HG02943 (cell line): ENCODE data around the gene IBA57.

Experiments
- ATAC-seq: cut with Tn5 transposase; IDR thresholded peaks from one replicate; pipeline ENCODE4 v1.9.1; 2021; ENCODE audit warnings: mild to moderate bottlenecking, low read depth, moderate library complexity; ENCODE audit not compliant: unreplicated experiment

The IBA57 gene

DNA sequence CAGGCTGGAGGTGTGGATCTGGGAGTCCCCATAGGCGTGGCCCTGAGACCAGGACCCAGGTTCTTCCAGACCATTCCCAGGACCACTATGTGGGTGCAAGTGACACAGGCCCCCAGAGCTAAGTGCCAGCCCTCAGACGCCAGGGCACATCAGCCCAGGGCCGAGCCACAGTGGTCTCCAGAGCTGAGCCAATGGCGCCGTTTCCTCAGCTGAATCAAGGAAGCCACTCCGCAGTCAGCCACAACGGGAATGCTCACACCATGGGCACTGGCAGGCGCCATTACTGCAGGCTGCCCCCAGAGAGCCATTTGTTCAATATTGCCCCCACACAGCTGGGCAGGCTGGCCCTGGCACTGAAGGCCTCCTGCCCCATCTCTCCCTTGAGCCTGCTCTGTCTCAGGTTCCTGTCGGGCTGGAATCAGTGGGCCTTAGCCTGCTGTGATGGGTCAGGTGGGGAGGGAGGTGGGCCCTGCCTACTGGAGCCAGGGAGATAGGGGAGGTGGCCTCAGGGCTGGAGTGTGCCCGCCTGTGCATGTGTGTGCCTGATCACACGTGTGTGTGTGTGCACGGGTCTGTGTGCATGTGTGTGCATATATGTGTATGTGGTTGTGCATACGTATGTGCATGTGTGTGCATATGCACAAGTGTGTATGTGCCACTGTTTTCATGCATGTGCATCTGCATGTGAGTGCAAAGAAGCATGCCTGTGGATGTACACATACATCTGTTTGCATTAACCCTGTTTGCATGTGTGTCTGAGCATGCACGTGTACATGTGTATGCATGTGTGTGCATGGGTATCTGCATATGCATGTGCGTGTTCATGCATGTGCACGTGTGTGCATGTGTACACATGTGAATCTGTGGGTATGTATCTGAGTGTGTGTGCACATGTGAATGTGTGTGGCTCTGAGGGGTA, 9.7 kb upstream of the IBA57 start:
- no peak for ATAC-seq

DNA sequence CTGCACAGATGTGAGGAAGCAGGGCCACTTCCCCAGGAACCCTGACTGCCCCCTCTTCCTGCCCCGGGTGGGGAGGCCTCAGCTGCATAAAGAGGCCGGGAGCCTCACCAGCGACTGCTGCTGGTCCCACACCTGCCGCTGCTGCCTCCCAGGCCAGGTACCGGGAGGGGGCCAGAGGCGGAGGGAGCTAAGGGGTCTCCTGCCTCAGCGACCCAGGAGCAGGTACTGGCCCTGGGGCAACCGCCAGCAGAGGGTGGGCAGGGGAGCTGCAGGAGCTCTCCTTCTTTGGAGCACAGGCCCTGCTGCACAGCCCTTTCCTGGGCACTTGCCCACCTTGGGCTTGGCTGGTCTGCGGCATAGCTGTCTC, 9.1 kb upstream of the IBA57 start:
- no peak for ATAC-seq

DNA sequence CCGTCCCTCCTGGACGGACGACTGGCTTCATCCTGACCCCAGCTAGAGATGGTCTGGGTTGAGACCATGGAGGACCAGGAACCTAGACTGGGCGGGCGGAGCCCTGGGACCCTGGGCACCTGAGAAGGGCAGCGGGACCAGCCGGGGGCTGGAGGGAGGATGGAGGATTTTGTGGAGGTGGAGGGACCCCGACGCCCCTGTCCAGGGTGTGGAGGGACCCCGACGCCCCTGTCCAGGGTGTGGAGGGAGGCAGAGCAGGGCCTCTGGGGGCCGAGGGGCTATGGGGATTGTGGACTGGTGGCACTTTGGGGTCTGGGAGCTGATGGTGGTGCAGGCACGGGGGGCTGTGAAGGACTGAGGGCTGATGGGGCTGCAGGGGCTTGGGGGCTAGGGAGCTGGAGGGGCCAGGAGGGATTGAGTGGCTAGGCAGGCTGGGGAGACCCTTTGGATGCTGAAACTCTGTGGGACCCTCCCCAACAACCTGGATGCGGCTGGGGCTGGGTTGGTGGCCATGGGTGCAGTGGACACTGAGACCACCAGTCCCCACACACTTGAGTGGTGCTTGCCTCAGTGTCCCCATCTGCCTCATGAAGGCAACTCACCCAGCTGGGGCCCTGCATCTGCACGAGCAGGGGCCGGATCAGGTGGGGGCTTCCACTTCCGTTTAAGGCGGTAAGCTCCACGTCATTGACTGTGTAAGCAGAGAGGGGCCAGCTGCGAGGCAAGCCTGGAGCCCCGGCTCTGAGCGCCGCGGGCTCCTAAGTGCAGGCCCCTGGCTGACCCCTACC, 8.5 kb upstream of the IBA57 start:
- no peak for ATAC-seq

DNA sequence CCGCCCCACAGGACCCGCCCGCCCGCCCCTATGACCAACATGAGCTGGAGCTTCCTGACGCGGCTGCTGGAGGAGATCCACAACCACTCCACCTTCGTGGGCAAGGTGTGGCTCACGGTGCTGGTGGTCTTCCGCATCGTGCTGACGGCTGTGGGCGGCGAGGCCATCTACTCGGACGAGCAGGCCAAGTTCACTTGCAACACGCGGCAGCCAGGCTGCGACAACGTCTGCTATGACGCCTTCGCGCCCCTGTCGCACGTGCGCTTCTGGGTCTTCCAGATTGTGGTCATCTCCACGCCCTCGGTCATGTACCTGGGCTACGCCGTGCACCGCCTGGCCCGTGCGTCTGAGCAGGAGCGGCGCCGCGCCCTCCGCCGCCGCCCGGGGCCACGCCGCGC, 7.9 kb upstream of the IBA57 start:
- ATAC-seq, result no peak

DNA sequence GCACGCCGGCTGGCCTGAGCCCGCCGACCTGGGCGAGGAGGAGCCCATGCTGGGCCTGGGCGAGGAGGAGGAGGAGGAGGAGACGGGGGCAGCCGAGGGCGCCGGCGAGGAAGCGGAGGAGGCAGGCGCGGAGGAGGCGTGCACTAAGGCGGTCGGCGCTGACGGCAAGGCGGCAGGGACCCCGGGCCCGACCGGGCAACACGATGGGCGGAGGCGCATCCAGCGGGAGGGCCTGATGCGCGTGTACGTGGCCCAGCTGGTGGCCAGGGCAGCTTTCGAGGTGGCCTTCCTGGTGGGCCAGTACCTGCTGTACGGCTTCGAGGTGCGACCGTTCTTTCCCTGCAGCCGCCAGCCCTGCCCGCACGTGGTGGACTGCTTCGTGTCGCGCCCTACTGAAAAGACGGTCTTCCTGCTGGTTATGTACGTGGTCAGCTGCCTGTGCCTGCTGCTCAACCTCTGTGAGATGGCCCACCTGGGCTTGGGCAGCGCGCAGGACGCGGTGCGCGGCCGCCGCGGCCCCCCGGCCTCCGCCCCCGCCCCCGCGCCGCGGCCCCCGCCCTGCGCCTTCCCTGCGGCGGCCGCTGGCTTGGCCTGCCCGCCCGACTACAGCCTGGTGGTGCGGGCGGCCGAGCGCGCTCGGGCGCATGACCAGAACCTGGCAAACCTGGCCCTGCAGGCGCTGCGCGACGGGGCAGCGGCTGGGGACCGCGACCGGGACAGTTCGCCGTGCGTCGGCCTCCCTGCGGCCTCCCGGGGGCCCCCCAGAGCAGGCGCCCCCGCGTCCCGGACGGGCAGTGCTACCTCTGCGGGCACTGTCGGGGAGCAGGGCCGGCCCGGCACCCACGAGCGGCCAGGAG, 7.2 kb upstream of the IBA57 start:
- ATAC-seq, result no peak

DNA sequence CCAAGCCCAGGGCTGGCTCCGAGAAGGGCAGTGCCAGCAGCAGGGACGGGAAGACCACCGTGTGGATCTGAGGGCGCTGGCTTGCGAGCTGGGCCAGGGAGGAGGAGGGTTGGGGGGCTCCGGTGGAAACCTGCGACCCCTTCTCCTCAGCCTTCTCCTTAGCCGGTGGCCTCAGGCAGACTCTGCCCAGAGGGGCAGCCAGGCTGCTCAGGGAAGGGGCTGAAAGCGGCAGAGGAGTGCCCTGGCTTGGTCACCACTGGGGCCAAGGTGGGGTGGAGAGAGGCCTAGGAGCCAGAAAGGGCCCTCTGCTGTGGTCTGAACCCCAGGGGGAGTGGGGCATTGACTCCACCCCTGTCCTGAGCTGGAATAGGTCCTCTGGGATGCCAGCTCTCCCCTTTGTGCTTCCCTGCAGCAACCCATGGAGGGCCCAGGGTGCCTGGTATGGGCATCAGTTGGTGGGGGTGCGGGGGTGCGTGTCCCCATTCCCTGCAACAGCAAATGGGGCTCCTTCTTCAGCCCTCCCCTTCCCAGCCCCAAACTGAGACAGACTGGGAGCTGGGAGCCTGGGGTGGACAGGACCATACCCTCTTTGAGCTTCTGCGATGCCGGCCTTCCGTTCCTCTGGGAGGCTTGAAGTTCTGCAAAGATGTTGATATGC, 6.5 kb upstream of the IBA57 start:
- ATAC-seq, result no peak

DNA sequence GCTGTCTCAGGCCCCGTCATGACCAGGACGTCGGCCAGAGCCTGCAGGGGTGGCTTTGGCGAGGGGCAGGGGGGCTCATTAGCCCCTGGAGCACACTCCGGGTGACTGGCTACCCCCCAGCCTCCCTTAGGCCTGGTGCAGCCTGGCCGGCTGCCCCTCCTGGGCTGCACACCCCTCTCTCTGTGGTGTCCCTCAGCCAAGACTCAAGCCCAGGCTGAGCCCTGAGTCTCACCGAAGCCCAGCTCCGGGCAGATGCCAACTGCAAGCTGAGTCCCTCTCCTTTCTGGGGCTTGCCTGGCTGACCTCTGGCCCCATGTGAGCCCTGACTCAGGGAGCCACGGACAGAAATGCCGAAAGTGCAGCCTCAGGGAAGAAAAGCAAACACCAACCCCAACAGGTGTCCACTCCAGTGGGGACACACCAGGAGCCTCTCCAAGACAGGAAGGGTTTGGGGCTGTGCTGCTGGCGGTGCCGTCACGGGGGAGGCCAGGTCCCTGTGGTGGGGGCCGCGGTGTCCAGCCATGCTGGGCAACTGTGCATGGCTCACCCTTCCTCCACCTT, 5.3 kb upstream of the IBA57 start:
- ATAC-seq, result no peak

DNA sequence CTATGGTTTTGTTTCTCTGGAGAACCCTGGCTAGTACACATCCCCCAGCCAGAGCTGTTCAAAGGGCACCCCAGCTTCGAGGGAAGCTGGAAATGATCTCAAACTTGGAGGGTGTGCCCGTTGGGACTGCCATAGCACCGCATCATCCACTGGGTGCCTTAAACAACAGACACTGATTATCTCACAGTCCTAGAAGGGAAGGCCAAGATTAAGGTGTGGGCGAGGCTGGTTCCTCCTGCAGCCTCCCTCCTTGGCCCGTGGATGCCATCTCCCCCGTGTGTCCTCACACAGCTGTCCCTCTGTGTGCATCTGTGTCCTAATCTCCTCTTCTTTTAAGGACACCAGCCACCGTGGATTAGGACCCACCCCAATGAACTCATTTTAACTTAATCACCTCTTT, 4.2 kb upstream of the IBA57 start:
- ATAC-seq, result no peak

DNA sequence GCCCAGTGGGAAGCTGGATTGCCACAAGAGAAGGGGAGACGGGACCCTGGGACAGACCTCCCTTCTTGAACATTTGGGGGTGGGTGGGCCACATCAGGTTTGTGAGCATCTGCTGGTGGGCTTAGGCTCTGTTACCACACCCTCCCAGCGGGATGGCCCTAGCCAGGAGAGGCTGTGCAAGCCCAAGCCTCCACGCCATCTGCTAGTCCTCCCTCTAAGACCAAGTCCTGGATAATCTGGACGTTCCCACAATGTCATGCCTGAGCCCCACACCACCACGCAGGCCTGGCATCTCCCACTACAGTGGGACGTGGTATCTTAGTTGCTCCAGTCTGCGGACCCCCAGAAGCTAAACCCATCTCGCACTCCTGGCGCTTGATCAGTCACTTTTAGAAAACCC, 3.7 kb upstream of the IBA57 start:
- ATAC-seq, result no peak

DNA sequence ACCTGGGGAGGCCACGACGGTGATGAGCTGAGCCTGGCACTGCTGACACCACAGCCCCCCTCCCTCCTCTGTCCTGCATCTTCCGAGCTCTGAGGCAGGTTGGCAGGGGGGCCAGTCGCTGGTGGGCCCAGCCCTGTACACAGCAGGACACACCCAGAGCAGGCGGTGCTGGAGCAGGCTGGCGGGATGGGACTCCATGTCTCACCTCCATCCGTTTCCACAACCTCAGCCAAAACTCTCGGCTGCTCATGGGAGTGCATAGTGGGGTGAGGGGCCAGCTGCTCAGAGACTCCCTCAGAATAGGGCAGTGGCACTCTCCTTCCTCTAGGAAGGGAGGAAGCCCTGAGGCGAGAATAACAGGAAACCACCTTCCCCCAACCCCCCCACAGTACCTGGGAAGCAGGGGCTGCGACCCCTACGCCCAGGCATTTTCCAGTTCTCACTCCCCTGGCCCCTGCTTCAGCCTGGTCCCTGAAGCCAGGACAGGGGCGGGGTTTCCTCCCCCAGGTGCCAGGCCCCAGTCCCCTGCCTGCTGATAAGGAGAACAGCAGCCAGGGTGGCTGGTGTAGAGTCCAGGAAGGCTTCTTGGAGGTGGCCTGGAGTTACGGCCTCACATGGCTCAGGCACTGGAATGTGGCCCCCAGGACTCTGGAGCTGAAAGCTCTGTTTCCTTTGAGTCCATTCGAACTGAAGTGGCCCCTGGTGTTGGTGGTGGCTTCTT, 3.2 kb upstream of the IBA57 start:
- ATAC-seq, result no peak

DNA sequence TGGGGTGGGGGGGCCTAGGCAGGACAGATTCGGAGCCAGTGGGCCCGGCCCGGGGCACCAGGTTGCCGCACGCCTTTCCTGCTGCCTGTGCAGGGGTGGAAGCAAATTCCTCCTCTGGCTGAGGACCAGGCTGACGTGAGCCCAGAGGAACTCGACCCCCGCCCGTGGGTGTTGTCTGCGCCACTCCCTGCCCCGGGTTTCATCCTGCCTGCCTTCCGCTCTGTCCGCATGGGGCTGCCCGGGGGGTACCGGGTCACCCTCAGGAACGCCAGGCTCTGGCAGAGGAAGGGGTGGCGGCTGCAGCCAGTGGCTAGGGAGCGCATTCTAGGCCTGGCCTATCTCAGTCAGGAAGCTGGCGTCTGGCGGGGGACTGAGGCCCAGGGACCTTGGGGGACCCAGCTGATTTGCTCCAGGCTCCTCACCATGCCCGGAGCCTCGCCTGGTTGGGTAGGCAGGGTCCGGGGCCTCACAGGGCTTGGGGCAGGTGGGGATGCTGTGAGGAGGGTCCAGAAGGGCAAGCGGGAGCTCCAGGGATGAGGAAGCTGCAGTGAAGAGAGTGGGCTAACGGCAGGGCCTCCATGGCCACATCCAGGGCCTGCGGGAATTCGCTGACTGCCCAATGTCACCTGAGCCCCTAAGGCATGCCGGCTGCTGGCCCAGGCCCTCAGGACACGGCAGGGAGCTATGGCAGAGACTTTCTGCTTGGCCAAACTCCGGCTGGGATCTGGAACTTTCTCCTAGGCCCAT, 2.4 kb upstream of the IBA57 start:
- ATAC-seq, result no peak

DNA sequence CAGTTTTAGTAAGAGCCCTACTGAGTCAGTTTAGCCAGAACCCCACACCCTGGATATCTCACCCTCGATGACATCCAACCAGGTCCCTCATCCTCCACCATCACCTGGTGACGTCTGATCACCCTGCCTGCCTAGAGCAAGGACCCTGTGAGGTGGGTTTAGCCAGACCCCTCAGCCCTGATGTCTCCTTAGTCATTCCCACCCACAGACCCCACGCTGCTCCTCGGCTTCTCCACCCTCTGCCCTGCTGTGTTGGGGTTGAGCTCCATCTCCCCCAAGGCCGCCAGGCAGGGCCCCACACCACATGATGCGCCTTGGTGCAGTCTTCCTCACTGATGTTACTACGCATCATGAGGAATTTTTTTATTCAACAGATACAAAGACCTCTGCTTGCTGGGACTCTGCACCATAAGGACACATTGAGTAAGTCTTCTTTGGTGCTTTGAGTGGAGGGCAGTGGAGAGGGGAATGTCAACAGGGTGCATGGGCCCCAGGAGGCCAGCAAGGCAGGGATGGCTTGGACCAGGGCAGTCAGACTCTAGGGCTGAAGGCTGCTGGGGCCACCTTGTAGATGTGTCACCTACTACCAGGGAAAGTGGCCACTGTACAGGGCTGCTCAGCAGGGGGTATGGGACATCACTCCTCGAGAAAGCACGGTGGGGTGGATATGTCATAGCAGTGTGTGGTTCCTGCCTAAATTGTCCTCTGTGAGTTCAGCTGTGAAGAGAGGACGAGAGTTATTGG, 1.7 kb upstream of the IBA57 start:
- ATAC-seq, result no peak

DNA sequence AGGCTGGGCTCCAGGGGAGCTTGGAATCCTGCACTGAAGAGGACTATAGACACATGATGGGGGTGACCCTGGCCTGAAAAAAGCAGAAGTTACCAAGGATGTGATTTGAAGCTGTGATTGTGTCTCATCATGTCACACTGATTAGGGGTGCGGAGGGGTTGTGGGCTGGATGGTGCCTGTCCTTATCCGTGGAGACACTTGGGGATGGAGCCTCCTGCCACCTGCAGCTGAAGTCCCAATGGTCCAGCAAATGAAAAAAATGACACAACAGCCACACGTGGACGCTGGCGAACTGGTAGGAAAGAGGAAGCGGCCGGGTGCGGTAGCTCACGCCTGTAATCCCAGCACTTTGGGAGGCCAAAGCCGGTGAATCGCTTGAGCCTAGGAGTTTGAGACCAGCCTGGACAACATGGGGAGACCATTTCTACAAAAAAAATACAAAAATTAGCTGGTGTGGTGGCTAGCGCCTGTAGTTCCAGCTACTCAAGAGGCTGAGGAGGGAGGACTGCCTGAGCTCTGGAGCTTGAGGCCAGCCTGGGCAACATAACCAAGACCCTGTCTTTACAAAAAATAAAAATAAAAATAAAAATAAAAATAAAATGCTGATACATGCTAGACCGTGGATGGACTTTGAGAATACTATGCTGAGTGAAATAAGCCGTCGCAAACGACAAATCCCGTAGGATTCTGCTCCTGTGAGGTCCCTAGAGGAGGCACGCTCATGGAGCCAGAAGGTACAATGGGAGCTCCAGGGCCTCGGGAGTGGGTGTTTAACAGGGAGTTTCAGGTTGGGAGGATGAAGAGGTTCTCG, 838 bp upstream of the IBA57 start:
- peak; percentile 2 for ATAC-seq

DNA sequence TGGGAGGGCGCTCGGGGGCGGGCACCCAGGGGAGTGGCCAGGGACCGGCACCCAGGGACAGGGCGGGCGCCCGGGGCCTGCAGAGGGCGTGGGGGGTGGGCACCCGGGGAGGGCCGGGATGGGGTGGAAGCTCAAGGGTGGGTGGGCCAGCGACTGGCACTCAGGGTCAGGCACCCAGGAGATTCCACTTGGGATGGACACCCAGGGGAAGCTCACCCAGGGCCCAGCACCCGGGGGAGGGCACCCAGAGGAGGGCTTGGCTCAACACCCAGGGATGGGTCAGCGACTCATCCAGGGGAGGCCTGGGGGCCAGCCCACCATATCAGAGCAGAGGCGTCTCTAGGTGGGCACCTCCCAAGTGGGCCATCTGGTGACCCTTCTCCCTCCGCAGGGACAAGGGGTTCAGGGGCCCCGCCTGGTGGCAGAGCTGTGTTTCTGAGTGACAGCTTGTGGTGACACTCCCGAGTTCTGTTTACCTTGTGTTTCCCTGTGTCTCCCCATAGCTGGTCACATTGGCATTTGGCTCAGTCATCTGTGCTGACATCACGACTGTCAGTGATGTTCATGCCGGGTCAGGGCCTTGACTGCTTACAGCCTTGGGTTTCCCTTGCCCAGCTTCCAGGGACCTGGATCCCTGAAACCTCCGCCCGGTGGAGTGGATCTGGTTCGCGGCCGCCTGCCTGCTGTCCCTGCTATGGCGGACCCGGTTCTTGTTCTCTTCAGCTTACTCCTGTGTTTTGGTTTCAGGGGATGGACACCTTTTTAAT, 749 bp downstream of the IBA57 start:
- peak; percentile 8 for ATAC-seq

DNA sequence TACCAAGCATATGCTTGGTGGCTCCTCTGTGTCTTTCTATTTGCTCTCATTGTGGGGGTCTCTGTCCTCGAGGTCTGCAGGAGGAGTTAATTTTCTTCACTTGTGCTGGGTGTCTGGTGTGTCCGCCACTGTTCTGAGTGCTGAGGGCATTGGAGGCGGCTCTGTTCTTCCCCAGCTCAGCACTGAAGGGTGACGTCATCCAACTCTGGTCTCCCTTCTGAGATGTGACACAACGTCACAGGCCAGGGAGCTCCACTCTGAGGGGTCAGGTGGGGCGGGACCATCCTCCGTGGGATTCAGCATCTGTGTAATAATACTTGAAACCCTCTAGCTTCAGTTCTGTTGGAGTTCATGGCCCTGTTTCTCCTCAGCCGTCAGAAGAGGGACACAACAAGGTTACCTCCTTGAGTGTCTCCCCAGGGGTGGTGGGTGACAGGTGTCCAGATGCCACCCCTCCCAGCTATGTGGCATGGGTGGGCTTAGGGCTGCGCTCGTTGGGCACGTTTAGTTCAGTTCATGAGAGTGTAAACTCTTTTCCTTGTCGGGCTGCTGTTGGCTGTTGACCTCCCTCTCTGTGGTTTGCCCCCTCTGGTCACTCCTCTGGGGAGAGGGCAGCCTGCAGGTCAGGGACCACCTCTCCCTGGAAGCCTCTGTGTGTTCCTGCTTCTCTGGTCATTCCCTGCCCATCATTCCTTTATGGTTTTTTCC, 3.1 kb downstream of the IBA57 start:
- ATAC-seq, result no peak

DNA sequence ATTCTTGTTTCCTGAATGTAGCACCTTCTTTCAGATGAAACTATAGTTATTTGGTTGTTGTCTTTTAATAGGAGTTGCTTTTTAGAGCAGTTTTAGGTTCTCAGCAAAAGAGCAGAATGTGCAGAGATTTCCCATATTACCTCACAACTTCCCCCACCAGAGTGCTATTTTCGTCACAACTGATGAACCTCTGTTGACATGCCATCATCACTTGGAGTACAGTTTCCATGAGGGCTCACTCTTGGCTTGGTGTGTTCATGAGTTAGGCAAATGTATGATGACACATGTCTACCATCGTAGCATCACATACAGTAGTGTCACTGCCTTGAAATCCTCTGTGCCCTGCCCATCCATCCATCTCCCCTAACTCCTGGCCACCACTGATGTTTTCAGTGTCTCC, 3.7 kb downstream of the IBA57 start:
- ATAC-seq, result no peak
